ENCODE data around the gene EFNA2. TPM values are rescaled to one million over a fixed set of nuclear protein-coding genes. Genes with fewer than 3 reads are reported as not detected.

The EFNA2 gene
- total and polyA plus RNA-seq, 9 donors, result 0.11 TPM; not detected in 8

- no peak for TF ChIP-seq CTCF (IDR thresholded peaks at IDR 0.05)
- TF ChIP-seq POLR2A (IDR thresholded peaks at IDR 0.05), result no peak
- no peak for TF ChIP-seq EP300 (IDR thresholded peaks at IDR 0.05)
- peaks cover 34% of the 10 kb centered on the region for H3K4me1 ChIP-seq (ENCODE audit: insufficient read depth)
- H3K4me3 ChIP-seq, result no peak overlapping the region
- DNase-seq, result peak in 2 of 5 donors; percentile 68 to 73
- no peaks in the 10 kb centered on the region for H3K9me3 ChIP-seq
- WGBS, 3 donors, result 23 to 30% (median 29%) methylated on average over 32 to 33 of the region's 33 CpGs
- intact Hi-C loops (cut with DNase I), result no loop called here
- H3K36me3 ChIP-seq, result no peaks in the 10 kb centered on the region
- H3K27me3 ChIP-seq, result no peaks in the 10 kb centered on the region
- peak overlapping the region; percentile 89 to 91 for H3K27ac ChIP-seq
Measured at GRCh38 chr19:1259876-1260748, 25.6 kb upstream of the EFNA2 start.

- H3K4me1 ChIP-seq (ENCODE audit: insufficient read depth), result peaks cover 37% of the 10 kb centered on the region
- intact Hi-C loops (cut with DNase I), result no loop called here
- DNase-seq, result peak; percentile 97 to 99 (median 98)
- H3K36me3 ChIP-seq, result no peaks in the 10 kb centered on the region
- WGBS, 3 donors, result 1 to 2% (median 1%) methylated on average over 65 to 82 of the region's 83 CpGs
- peak; percentile 72 for TF ChIP-seq EP300 (IDR thresholded peaks at IDR 0.05)
- peak in 1 of 3 donors; percentile 5 for TF ChIP-seq CTCF (IDR thresholded peaks at IDR 0.05)
- TF ChIP-seq POLR2A (IDR thresholded peaks at IDR 0.05), result peak; percentile 51
- H3K27ac ChIP-seq, result peak overlapping the region; percentile 89 to 91
- H3K4me3 ChIP-seq, result peak overlapping the region; percentile 52
- H3K27me3 ChIP-seq, result no peaks in the 10 kb centered on the region
- no peaks in the 10 kb centered on the region for H3K9me3 ChIP-seq
Measured at GRCh38 chr19:1260749-1261537, 24.7 kb upstream of the EFNA2 start.

DNA sequence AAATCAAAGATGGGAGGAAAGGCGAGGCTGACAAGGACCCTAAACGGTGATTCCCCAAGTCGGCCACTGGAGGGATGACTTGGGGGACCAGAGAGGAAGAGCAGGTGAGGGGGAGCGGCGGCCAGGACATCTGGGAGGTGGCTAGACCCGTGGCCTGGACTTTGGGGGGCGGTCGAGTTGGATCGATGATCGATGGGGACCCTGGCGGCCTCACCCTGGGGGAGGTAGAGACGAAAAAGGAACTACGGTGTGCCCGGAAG, 24.2 kb upstream of the EFNA2 start:
- H3K4me1 ChIP-seq (ENCODE audit: insufficient read depth), result peaks cover 40% of the 10 kb centered on the region
- H3K36me3 ChIP-seq, result no peaks in the 10 kb centered on the region
- DNase-seq, result peak in 2 of 5 donors; percentile 64 to 68
- intact Hi-C loops (cut with DNase I), result no loop called here
- no peaks in the 10 kb centered on the region for H3K27me3 ChIP-seq
- TF ChIP-seq EP300 (IDR thresholded peaks at IDR 0.05), result no peak
- peak overlapping the region; percentile 84 to 91 for H3K27ac ChIP-seq
- WGBS, 3 donors, result 22 to 32% (median 25%) methylated on average over 14 of the region's 14 CpGs
- H3K4me3 ChIP-seq, result peak overlapping the region; percentile 52
- H3K9me3 ChIP-seq, result no peaks in the 10 kb centered on the region

- intact Hi-C loops (cut with DNase I), result no loop called here
- Histone ChIP-seq H3K4me1 (ENCODE audit: insufficient read depth) (peaks cover 40% of the 10 kb centered on the region), H3K4me3 (peak overlapping the region; percentile 52), H3K27ac (peak overlapping the region; percentile 84 to 91), H3K9me3 (no peaks in the 10 kb centered on the region), H3K27me3 (no peaks in the 10 kb centered on the region), H3K36me3 (no peaks in the 10 kb centered on the region)
- DNase-seq, result peak; percentile 67 to 83 (median 79)
- TF ChIP-seq CTCF (IDR thresholded peaks at IDR 0.05) (no peak), EP300 (IDR thresholded peaks at IDR 0.05) (no peak), POLR2A (IDR thresholded peaks at IDR 0.05) (no peak)
- WGBS, 3 donors, result 22 to 33% (median 30%) methylated on average over 27 to 28 of the region's 28 CpGs
Measured at GRCh38 chr19:1261798-1262622, 23.7 kb upstream of the EFNA2 start.
